ENCODE data around the gene IL34. TPM values are rescaled to one million over a fixed set of nuclear protein-coding genes. Genes with fewer than 3 reads are reported as not detected.

IL34 gene
- total and polyA plus RNA-seq, 2 of the 8 experiments (the other 6 are each of a cell fraction or from before 2014, with no cell fraction given): 4.6 to 5.6 TPM

DNA sequence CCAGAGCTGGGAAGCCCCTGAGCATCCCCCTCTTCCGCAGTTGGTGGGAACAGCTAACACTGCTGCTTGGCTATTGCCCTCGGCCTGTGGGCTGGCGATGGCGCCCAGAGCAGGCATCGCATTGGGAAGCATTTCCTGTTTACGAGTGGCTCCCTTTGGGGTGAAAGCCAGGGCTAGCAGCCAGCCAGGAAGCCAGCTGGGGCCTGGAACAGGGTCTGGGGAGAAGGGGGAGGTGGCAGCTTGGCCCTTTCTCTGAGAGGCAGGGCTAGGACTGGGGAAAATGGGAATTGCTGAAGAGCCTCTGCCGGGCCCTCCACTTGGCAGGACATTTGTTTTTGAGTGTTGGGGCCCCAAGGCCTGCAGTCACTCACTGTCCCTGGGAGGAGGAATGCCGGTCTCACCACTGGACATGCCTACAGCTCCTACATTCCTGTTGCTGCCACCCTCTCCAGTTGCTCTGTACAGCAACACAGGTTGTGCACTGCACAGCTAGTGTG is 41.9 kb downstream of the IL34 start:
- H2BK15ac ChIP-seq (ENCODE audit: low read length): peak overlapping the region; percentile 53; the same call in 1 of the 2 replicates
- no peak overlapping the region; a peak in 1 of 7 replicates for H3K9ac ChIP-seq (replicated peaks in 1 of 4; ENCODE audit: extremely low read depth in 1 of 4, low read depth in 3 of 4, low read length in 3 of 4)
- DNase-seq (ENCODE audit: low read depth in 1 of 2, low spot score in 2 of 2) (no peak), FAIRE-seq (no peak)
- no peak overlapping the region for H3K4me2 ChIP-seq (ENCODE audit: insufficient read depth in 1 of 2, low read depth in 2 of 2, low read length in 2 of 2)
- H3K4me1 ChIP-seq (replicated peaks in 1 of 4; ENCODE audit: control insufficient read depth in 3 of 4, insufficient read depth in 4 of 4, low read length in 3 of 4): peaks cover 0 to 21% (median 14%) of the 10 kb centered on the region in 4 experiments; a peak in 6 of 7 replicates
- peaks cover 0 to 9% of the 10 kb centered on the region in 2 experiments for H4K20me1 ChIP-seq (replicated peaks in 1 of 2; ENCODE audit: control insufficient read depth in 1 of 2, insufficient read depth in 2 of 2, low read length in 2 of 2)
- peak overlapping the region; percentile 97; the same call in 1 of the 2 replicates for H2BK12ac ChIP-seq (ENCODE audit: low read depth, low read length)
- no peak overlapping the region for H4K5ac ChIP-seq (ENCODE audit: insufficient read length, low read depth, low read length)
- H3K23me2 ChIP-seq (ENCODE audit: low read depth, low read length): peaks cover 6% of the 10 kb centered on the region; the same call in 1 of the 2 replicates
- peak overlapping the region; percentile 89 for H2BK20ac ChIP-seq (ENCODE audit: low read length)
- no peak overlapping the region for H3K23ac ChIP-seq (ENCODE audit: insufficient read length)
- no peak for TF ChIP-seq NRF1 (IDR thresholded peaks at IDR 0.05; ENCODE audit: low read depth, low read length)
- no peak for TF ChIP-seq POU5F1 (IDR thresholded peaks at IDR 0.05; ENCODE audit: low read depth, low read length)
- TF ChIP-seq GABPA (IDR thresholded peaks at IDR 0.05; ENCODE audit: borderline replicate concordance, insufficient read depth, low read length): 0 out of 2 replicates have a peak, but pooled peaks have one; percentile 23
- no peak for TF ChIP-seq JUN (IDR thresholded peaks at IDR 0.05; ENCODE audit: low read depth, low read length)
- no peak for TF ChIP-seq SP2 (IDR thresholded peaks at IDR 0.05; ENCODE audit: low read length)
- no peak for TF ChIP-seq POLR2A (IDR thresholded peaks at IDR 0.05; ENCODE audit: control extremely low read depth in 1 of 2, low read depth in 2 of 2, low read length in 2 of 2)
- no peak for TF ChIP-seq RBBP5 (IDR thresholded peaks at IDR 0.05; ENCODE audit: borderline replicate concordance, low read depth, low read length)
- 86% methylated on average over 8 of the region's 8 CpGs; no CpG with 5 or more reads in 1 of the 2 experiments for WGBS, 2 experiments (ENCODE audit: extremely low coverage in 1 of 2, insufficient coverage in 1 of 2, insufficient read length in 1 of 2, insufficient replicate concordance in 2 of 2, low coverage in 1 of 2, low lambda C conversion rate in 2 of 2, missing lambda C conversion rate in 1 of 2)
- H3K4me3 ChIP-seq (ENCODE audit: extremely low read depth in 1 of 4, insufficient read depth in 2 of 4, low read depth in 3 of 4, low read length in 4 of 4): no peak overlapping the region
- peak overlapping the region; percentile 91 for H2BK5ac ChIP-seq (ENCODE audit: low read depth, low read length)
- H2AK5ac ChIP-seq (ENCODE audit: low read depth, low read length): peak overlapping the region; percentile 84; the same call in 1 of the 2 replicates
- H3K36me3 ChIP-seq (ENCODE audit: control insufficient read depth in 2 of 4, insufficient read depth in 4 of 4, low read length in 3 of 4): no peaks in the 10 kb centered on the region
- peaks cover 3% of the 10 kb centered on the region for H3K79me1 ChIP-seq (ENCODE audit: low read depth, low read length)
- no peak overlapping the region for H3K4ac ChIP-seq (replicated peaks; ENCODE audit: insufficient read length, low read depth, low read length)
- H2BK120ac ChIP-seq (replicated peaks; ENCODE audit: low read depth, low read length): no peak overlapping the region
- no peak overlapping the region for H3K18ac ChIP-seq (ENCODE audit: extremely low read depth, low read length)
- POLR2A ChIA-PET (ENCODE audit: partially characterized antibody): interaction anchor here (1.0 to 2.2 kb wide), 8 partner anchors 8 to 113 kb away, joined by 3 to 13 read pairs (median 4); partner anchors contain the start of gene VAC14
- H3K14ac ChIP-seq (ENCODE audit: insufficient read length): no peak overlapping the region
- H2AFZ ChIP-seq (ENCODE audit: low read length): no peak overlapping the region
- H4K8ac ChIP-seq (ENCODE audit: extremely low read depth, insufficient read depth, low read length): peak overlapping the region; percentile 65; the same call in 1 of the 2 replicates
- H3K27ac ChIP-seq (ENCODE audit: low read depth, low read length): no peak overlapping the region
- H3K27me3 ChIP-seq (replicated peaks in 1 of 4; ENCODE audit: control insufficient read depth in 3 of 4, extremely low read depth in 1 of 4, insufficient read depth in 3 of 4, low read length in 3 of 4): peaks cover 0 to 8% (median 3%) of the 10 kb centered on the region in 4 experiments; a peak in 4 of 7 replicates
- no peaks in the 10 kb centered on the region; a peak in 1 of 4 replicates for H3K79me2 ChIP-seq (ENCODE audit: control insufficient read depth in 1 of 2, insufficient read depth in 2 of 2, low read length in 2 of 2)
- H3K9me3 ChIP-seq (ENCODE audit: insufficient read depth in 2 of 2, low read depth in 1 of 2, low read length in 1 of 2): no peaks in the 10 kb centered on the region
- H4K91ac ChIP-seq (replicated peaks; ENCODE audit: insufficient read length, low read length): peak overlapping the region; percentile 68
- CTCF ChIA-PET (ENCODE audit: partially characterized antibody): interaction anchor here (0.8 to 6.8 kb wide), 15 partner anchors 8 to 82 kb away, joined by 3 to 57 read pairs (median 5); no protein-coding TSS in a partner anchor
- H3K56ac ChIP-seq (replicated peaks; ENCODE audit: insufficient read length, low read depth, low read length): no peak overlapping the region

Data from H1 (cell line).